Skeletal muscle satellite cell (primary cell): Measurements from ENCODE around the gene TNFAIP3.

Experiments
- H3K27me3 ChIP-seq: 2 replicates; pipeline ENCODE4 v1.7.0; 2013; ENCODE audit warnings: low read length; ENCODE audit not compliant: control insufficient read depth, insufficient read depth
- H3K36me3 ChIP-seq: 2 replicates; pipeline ENCODE4 v1.7.0; 2013; ENCODE audit warnings: mild to moderate bottlenecking, control low read depth, low read length; ENCODE audit not compliant: insufficient read depth
- H3K4me1 ChIP-seq: 2 replicates; pipeline ENCODE4 v1.7.0; 2013; ENCODE audit warnings: low read length; ENCODE audit not compliant: control insufficient read depth, insufficient read depth
- H3K4me2 ChIP-seq: 2 replicates; pipeline ENCODE4 v1.7.0; 2013; ENCODE audit warnings: mild to moderate bottlenecking, low read length
- H3K4me3 ChIP-seq: 2 replicates; pipeline ENCODE4 v1.7.0; 2013; ENCODE audit warnings: low read length
- H3K9ac ChIP-seq: 2 replicates; pipeline ENCODE4 v1.7.0; 2013; ENCODE audit warnings: mild to moderate bottlenecking, low read depth, low read length, moderate library complexity
- H3K9me3 ChIP-seq: replicated peaks from 2 replicates; pipeline ENCODE4 v1.7.0; 2013; ENCODE audit warnings: mild to moderate bottlenecking, control low read depth, low read length

Gene TNFAIP3

DNA sequence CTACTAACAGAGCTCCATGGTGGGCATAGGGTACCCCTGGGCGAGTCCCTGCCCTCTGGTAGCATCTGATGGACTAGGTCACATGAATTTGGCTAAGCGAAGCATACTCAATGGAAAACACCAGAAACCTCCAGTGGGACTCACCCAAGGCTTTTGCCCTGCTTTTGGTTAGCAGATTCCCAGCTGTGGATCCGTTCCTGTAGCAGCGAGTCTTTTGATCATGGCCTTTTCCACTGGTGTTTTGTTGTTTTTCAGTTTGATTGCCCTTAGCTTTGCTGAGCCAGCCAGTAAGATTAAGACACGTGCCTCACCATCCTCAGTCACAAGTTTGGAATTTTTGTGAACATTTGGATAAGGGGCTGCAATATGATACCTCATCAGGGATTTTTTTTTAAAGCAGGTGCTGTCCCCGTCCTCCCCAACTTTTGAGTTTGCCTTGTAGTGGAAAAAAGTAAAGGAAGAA lies 8.0 kb downstream of the TNFAIP3 start:
- no peak overlapping the region for H3K4me3 ChIP-seq
- H3K36me3 ChIP-seq = peaks cover 61% of the 10 kb centered on the region
- H3K9me3 ChIP-seq = no peaks in the 10 kb centered on the region
- peaks cover 53% of the 10 kb centered on the region for H3K4me1 ChIP-seq
- H3K27me3 ChIP-seq = no peaks in the 10 kb centered on the region
- no peak overlapping the region for H3K9ac ChIP-seq
- no peak overlapping the region for H3K4me2 ChIP-seq

DNA sequence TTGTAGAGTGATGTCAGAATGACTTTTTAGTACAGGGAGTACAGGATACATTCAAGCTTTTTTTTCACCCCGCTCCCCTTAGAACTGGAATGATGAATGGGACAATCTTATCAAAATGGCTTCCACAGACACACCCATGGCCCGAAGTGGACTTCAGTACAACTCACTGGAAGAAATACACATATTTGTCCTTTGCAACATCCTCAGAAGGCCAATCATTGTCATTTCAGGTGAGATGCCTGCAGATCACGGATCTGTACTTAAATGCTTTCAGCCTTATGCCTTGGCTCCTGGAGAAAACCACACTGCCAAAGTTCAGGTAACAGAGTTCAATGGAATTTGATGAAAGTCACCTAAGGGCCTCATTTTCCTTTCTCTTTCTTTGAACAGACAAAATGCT lies 8.5 kb downstream of the TNFAIP3 start:
- Histone ChIP-seq H3K4me1 (peaks cover 48% of the 10 kb centered on the region), H3K36me3 (peaks cover 66% of the 10 kb centered on the region), H3K9me3 (no peaks in the 10 kb centered on the region), H3K9ac (no peak overlapping the region), H3K4me3 (no peak overlapping the region), H3K4me2 (no peak overlapping the region), H3K27me3 (no peaks in the 10 kb centered on the region)

DNA sequence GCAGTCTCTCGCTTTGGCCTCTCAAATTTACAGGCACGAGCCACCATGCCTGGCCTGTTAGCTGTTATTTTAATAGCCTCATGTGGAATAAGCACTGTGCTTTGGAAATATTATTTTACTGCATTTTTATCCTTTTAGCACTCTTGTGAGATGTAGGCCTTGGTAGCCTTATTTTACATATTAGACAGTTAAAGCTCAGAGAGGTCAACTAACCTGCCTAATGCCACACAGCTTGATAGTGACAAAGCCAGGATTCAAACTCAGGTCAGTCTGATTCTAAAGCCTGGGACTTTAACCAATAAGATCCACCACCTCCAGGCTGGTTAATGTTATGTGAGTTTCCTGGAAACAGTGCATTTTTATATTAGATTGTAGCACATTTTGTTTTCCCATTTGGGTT lies 9.5 kb downstream of the TNFAIP3 start:
- no peak overlapping the region for H3K4me2 ChIP-seq

DNA sequence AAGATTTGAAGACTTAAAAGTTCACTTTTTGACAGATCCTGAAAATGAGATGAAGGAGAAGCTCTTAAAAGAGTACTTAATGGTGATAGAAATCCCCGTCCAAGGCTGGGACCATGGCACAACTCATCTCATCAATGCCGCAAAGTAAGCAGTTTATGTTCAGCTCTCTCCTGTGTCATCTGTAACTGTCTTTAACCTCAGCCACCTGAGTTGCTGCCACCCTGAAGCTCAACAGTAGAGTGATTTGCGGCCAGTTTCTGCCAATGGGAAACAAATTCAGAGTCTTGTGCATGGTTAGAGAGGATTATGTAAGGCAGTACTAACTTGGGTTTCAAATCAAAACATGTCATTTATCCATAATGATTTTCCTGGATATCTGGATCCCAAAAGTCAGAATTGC lies 10.1 kb downstream of the TNFAIP3 start:
- no peak overlapping the region for H3K4me2 ChIP-seq
- H3K27me3 ChIP-seq = no peaks in the 10 kb centered on the region
- no peak overlapping the region for H3K4me3 ChIP-seq
- peaks cover 81% of the 10 kb centered on the region for H3K36me3 ChIP-seq
- peaks cover 43% of the 10 kb centered on the region for H3K4me1 ChIP-seq
- no peaks in the 10 kb centered on the region for H3K9me3 ChIP-seq
- H3K9ac ChIP-seq = no peak overlapping the region

More for the DNA sequence above, 9.5 kb downstream of the TNFAIP3 start:
- Histone ChIP-seq H3K9ac (no peak overlapping the region), H3K36me3 (peaks cover 76% of the 10 kb centered on the region), H3K4me1 (peaks cover 43% of the 10 kb centered on the region), H3K4me3 (no peak overlapping the region), H3K27me3 (no peaks in the 10 kb centered on the region), H3K9me3 (no peaks in the 10 kb centered on the region)

DNA sequence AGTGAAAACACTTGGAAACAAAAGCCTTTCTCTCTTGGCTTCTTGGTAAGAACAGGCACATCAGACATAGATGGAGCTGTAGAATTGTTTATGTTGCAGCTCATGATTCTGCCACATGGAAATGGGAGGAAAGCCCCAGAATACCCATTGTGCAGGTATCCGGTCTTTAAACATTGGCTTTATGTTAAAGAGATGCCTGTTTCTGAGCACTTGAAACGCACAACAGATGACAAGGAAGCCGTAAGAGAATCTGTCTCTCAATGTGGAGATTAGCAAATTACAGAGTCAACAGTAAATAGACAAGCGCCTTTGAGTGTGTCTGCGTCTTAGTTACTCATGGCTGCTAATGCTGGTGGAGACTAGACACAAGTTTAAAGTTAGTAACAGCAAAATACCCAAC lies 10.5 kb downstream of the TNFAIP3 start:
- Histone ChIP-seq H3K27me3 (no peaks in the 10 kb centered on the region), H3K4me1 (peaks cover 43% of the 10 kb centered on the region), H3K9ac (no peak overlapping the region), H3K4me3 (no peak overlapping the region), H3K9me3 (no peaks in the 10 kb centered on the region), H3K4me2 (no peak overlapping the region), H3K36me3 (peaks cover 82% of the 10 kb centered on the region)

- Histone ChIP-seq H3K4me1 (peaks cover 42% of the 10 kb centered on the region), H3K4me3 (no peak overlapping the region), H3K4me2 (no peak overlapping the region), H3K27me3 (no peaks in the 10 kb centered on the region), H3K9ac (no peak overlapping the region), H3K36me3 (peaks cover 82% of the 10 kb centered on the region), H3K9me3 (no peaks in the 10 kb centered on the region)
These were observed 11.0 kb downstream of the TNFAIP3 start for GRCh38 chr6:137878029-137878428.

DNA sequence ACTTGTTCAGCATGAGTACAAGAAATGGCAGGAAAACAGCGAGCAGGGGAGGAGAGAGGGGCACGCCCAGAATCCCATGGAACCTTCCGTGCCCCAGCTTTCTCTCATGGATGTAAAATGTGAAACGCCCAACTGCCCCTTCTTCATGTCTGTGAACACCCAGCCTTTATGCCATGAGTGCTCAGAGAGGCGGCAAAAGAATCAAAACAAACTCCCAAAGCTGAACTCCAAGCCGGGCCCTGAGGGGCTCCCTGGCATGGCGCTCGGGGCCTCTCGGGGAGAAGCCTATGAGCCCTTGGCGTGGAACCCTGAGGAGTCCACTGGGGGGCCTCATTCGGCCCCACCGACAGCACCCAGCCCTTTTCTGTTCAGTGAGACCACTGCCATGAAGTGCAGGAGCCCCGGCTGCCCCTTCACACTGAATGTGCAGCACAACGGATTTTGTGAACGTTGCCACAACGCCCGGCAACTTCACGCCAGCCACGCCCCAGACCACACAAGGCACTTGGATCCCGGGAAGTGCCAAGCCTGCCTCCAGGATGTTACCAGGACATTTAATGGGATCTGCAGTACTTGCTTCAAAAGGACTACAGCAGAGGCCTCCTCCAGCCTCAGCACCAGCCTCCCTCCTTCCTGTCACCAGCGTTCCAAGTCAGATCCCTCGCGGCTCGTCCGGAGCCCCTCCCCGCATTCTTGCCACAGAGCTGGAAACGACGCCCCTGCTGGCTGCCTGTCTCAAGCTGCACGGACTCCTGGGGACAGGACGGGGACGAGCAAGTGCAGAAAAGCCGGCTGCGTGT lies 11.6 kb downstream of the TNFAIP3 start:
- Histone ChIP-seq H3K27me3 (no peaks in the 10 kb centered on the region), H3K9ac (no peak overlapping the region), H3K36me3 (peaks cover 82% of the 10 kb centered on the region), H3K4me1 (peaks cover 42% of the 10 kb centered on the region), H3K4me2 (no peak overlapping the region), H3K4me3 (no peak overlapping the region), H3K9me3 (no peaks in the 10 kb centered on the region)

DNA sequence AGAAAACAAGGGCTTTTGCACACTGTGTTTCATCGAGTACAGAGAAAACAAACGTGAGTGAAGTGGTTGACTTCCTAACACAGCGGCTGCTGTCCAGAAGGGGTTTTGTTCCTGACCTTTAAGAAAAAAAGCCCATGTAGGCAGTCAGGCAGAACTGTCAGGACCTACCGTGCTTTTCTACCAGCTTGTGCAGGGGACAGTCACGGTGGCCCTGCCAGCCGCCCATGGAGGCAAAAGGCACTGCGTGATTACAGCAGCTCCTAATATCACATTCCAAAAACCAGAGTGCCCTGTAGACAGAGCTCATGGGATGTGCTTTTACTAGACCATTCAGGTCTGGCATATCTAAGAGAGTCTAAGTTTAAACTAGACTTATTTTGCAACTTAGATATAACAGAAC lies 12.2 kb downstream of the TNFAIP3 start:
- H3K4me1 ChIP-seq = peaks cover 36% of the 10 kb centered on the region

DNA sequence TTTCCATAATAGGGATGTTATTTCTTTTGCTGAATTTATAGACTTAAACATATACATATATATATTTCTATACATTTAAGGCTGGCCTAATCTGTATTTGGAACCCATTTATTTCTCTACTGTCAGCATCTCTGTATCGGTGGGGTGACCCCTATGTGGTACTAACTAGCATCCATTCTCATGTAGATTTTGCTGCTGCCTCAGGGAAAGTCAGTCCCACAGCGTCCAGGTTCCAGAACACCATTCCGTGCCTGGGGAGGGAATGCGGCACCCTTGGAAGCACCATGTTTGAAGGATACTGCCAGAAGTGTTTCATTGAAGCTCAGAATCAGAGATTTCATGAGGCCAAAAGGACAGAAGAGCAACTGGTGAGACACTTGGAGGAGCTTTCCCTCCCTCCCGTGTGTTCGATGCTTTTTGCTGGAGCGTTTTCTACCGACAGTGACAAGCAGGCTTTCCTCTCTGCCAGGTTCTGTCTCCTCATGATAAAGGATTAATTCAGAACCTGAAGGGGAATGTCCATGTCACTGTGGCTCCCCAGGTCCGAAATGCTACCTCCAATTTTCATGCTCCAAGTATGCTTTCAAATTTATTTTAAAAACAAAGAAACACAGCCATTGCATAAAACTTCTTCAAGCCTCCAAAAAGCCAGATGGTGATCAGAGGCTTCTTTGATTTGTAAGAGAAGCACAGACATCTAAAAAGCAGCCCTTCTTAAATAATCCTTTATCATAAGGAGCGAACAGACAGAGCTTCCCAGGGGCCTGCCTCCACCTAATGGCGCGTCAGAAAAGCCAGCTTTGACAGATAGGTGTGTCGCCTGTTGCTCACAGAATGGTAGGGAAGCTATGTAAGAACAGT lies 13.1 kb downstream of the TNFAIP3 start:
- Histone ChIP-seq H3K36me3 (peaks cover 69% of the 10 kb centered on the region), H3K9ac (no peak overlapping the region), H3K4me3 (no peak overlapping the region), H3K4me1 (peaks cover 28% of the 10 kb centered on the region), H3K9me3 (no peaks in the 10 kb centered on the region), H3K27me3 (no peaks in the 10 kb centered on the region), H3K4me2 (no peak overlapping the region)

More for the DNA sequence above, 12.2 kb downstream of the TNFAIP3 start:
- Histone ChIP-seq H3K27me3 (no peaks in the 10 kb centered on the region), H3K4me2 (no peak overlapping the region), H3K36me3 (peaks cover 77% of the 10 kb centered on the region), H3K4me3 (no peak overlapping the region), H3K9me3 (no peaks in the 10 kb centered on the region), H3K9ac (no peak overlapping the region)

- Histone ChIP-seq H3K4me1 (peaks cover 24% of the 10 kb centered on the region), H3K9ac (no peak overlapping the region), H3K27me3 (no peaks in the 10 kb centered on the region), H3K36me3 (peaks cover 61% of the 10 kb centered on the region), H3K9me3 (no peaks in the 10 kb centered on the region), H3K4me3 (no peak overlapping the region), H3K4me2 (no peak overlapping the region)
These were observed 13.9 kb downstream of the TNFAIP3 start for GRCh38 chr6:137880746-137881521.

- no peaks in the 10 kb centered on the region for H3K9me3 ChIP-seq
- H3K4me1 ChIP-seq = peaks cover 24% of the 10 kb centered on the region
- H3K27me3 ChIP-seq = no peaks in the 10 kb centered on the region
- H3K4me2 ChIP-seq = no peak overlapping the region
- H3K36me3 ChIP-seq = peaks cover 56% of the 10 kb centered on the region
- H3K4me3 ChIP-seq = no peak overlapping the region
- H3K9ac ChIP-seq = no peak overlapping the region
These were observed 14.4 kb downstream of the TNFAIP3 start for GRCh38 chr6:137881522-137881886.
